Stimulated activated CD4-positive, alpha-beta T cell treated with anti-CD3 and anti-CD28 coated beads, Interleukin-12 subunit alpha, Interleukin-12 subunit beta, amount 100 ng/mL, for 48 hours (primary cell): ENCODE data around the gene SOX12.
"Not testable (repeated sequence)": the region's sequence is repeated elsewhere in the genome, so short reads cannot be mapped to it uniquely, and the experiment has no call there.

Source experiments
- DNase-seq, 3 donors: peaks; one replicate each; pipeline ENCODE4 v3.0.0-alpha.2; 2020; ENCODE audit warnings: low read depth in 2 of 3, low spot score in 1 of 3

SOX12 gene

GRCh38 chr20:362271-363254, 37.2 kb downstream of the SOX12 start:
- DNase-seq = peak; percentile 36 to 66 (median 39)

DNA sequence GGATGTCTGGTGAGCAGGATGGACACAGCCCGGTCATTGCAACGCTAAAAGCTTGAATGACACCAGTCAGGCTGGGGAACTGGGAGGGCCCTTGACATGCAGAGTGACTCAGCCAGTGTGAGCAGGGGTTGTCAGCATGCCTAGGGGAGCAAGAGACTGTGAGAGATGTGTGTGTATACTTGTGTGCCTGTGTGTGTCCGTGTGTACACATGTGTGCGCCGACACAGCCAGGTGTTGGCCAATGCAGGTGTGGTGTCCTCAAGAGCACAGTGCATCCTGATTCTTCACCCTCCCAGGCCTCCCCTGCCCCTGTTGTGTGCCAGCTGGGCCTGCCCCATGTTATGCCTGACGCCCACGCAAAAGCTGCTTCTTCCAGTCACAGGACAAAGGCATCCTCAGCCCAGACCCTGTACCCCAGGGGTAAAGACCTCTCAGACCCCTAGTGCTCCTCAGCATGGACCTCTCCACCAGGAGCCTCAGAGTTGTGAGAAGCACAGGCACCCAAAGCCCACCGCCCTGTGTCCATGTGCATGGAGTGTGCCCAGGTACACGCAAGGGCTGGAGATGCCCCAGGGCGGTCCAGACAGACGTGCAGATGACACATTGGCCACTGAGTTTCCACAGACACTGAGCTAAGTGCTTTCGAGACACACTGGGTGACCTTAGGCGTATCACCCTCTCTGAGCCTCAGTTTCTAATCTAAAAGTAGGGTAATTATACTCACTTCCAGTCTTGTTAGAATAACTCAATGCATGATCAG, 38.1 kb downstream of the SOX12 start:
- no peak for DNase-seq

DNA sequence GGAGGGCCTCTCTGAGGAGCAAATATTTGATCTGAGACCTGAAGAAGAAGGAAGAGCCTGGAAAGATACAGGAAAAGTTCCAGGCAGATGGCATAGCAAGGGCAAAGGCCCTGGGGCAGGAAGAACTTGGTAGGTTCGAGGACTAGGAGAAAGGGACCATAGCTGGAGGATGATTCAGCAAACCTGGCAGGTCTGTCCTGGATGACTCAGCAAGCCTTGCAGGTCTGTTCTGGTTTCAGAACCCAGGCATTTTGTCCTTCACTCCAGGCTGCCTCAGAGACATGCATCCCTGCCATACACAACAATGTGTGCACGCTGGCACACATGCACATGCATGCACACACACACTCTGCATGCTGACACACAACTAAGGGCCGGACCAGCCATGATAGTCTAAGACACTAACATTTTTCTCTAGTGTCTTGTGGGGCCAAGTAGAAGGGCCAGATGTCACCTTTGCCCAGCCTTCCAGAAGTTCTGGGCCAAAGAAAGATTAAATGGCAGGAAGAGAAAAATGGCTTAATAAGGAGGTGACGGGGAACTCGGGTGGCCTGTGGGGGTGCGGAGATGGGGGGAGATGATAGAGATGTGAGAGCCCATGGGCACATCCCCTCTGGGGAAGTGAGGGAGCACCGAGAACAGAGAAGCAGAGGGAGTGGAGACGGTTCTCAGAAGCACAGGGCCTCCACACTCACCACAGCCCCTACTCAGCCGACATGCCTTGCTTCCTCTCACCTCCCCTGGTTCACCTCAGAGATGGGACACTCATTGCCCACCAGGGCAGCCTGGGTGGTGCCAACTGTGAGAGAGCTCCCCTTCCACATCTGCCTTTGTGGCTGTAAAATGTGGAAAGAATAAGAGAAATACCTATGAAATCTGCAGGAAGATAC, 39.8 kb downstream of the SOX12 start:
- DNase-seq = no peak

DNA sequence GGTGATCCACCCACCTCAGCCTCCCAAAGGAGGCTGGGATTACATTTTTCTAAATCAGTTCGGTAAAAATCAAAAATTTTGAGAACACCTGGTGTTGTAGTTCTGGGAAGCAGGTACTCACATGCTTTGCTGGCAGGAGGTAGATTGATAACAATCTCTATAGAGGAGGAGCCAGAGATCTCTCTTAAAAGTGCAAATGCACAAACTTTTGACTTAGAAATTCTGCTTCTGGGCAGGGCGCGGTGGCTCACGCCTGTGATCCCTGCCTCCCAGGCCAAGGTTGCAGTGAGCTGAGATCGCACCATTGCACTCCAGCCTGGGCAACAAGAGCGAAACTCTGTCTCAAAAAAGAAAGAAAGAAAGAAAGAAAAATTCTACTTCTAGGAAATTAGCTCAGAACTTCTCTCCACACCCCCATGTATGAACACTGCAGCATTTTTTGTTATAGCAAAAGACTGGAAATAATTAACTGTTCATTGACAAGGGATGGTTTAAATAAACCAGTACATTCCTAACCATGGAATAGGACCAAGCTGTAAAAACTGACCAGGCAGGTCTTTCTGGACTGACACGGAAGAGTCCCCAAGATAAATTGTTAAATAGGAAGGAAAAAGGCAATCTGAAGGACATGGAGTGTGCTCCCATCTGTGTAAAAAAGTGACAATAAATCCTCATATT, 40.8 kb downstream of the SOX12 start:
- no peak for DNase-seq

DNA sequence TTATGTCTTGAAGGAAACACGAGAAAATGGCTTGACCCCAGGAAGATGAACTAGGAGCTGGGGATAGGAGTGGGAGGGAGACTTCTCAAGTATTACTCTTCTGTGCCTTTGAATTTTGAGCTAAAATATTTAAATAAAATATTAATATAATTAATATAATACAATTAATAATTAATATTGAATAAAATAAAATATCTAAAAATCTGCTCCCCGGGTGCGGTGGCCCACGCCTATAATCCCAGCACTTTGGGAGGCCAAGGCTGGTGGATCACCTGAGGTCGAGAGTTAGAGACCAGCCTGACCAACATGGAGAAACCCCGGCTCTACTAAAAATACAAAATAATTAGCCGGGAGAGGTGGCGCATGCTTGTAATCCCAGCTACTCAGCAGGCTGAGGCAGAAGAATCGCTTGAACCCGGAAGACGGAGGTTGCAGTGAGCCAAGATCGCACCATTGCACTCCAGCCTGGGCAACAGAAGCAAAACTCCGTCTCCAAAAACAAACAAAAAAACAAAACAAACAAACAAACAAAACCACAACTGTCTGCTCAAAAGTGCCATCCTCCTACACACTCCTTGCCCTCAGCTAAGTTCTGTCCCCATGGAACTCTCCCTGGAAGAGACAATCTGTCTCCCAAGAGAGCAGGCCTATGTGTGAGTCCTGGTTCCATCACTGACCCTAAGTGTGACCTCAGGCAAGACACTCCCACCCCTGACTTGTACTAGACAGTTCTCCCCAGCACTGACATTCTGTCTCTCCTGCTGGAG, 41.5 kb downstream of the SOX12 start:
- no peak for DNase-seq

DNA sequence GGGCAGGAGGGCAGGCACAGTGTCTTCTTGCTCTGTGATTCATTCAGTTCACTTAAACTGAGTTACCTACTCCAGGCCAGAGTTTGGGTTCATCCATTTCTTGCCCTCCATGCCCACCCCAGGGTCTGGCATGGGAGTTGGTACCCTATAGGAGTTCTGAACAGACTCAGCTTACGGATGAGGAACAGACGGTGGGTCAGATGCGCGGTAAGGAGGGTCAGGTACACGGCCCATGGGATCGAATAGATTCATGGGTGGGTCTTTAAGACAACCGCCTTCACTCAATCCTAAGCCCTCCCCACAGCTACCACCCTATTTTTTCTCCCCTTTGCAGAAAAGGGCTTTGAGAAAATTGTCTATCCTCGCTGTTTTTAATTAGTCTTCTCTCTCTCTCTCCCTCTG, 42.1 kb downstream of the SOX12 start:
- no peak for DNase-seq

- DNase-seq = no peak
Measured at GRCh38 chr20:368915-369314, 43.6 kb downstream of the SOX12 start.

- DNase-seq = no peak
Measured at GRCh38 chr20:370151-370600, 44.8 kb downstream of the SOX12 start.

DNA sequence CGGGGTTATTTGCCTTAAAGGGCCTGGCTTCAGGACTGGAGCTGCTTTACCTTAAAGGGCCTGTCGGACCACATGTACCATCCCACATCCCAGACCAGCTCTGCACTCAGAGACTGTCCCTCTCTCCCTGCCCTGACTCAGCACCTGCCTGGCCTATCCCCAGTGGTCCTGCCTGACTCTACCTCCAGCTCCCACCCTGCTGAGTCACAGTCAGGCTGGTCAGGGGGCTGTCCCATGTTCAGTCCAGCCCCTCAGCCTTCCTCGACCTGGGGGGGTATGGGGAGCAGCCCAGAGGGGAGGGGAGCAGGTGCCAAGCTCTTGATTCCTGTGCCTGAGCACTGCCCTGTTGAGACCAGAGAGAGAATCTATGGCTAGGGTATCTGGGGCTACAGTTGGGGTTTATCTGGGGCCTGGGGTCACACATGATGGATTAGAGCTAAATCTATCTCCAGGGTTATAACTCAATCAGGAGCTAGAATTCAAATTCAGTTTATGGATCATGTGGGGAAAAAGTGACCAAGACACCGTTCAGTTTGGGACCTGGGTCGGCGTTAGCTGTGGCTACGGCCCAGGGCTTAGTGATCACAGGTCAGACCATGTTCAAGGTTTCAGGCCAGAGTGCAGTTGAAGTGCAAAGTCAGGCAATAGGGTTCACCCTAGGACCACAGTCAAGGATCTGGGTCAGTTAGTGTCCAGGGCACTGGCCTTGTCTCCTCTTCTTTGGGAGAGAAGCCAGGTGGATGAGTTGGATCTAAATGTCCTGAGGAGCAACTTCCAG, 45.8 kb downstream of the SOX12 start:
- DNase-seq = no peak

DNA sequence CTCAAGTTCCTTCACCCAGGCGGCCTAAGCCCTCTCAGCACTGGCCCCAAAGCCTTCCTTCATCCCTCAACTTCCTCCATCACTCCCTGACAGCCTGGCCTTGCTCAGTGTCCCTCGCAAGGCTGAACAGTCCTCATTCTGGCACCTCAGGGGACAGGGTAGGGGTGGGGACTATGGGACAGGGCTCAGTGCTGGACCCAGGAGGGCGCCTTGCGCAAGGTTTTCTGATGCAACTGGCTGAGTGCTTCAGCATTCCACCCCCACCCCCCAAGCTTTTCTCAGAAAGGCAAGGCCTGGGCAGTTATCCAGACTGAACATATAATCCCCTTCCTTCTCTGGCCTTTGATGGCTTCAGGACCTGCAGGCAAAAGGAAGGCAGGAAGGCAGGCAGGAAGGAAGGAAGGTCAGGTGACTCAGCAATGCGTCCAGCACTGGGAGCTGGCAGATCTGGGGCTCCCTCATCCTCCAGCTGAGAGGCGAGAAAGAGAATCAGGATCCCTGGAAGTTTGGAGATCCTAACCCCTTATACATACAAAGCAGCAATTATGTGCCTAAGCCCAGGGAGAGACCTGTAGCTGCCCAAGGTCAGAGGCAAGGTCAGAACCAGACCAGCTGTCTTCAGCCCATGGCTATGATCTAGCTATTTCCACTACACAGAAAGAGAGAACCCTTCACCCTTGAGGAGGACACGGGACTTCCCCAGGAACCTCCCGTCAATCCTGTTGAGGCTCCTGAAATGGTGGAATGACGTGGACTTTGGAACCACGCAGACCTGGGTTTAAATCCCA, 46.6 kb downstream of the SOX12 start:
- DNase-seq = no peak

GRCh38 chr20:372543-373082, 47.3 kb downstream of the SOX12 start:
- DNase-seq = not testable (repeated sequence)

DNA sequence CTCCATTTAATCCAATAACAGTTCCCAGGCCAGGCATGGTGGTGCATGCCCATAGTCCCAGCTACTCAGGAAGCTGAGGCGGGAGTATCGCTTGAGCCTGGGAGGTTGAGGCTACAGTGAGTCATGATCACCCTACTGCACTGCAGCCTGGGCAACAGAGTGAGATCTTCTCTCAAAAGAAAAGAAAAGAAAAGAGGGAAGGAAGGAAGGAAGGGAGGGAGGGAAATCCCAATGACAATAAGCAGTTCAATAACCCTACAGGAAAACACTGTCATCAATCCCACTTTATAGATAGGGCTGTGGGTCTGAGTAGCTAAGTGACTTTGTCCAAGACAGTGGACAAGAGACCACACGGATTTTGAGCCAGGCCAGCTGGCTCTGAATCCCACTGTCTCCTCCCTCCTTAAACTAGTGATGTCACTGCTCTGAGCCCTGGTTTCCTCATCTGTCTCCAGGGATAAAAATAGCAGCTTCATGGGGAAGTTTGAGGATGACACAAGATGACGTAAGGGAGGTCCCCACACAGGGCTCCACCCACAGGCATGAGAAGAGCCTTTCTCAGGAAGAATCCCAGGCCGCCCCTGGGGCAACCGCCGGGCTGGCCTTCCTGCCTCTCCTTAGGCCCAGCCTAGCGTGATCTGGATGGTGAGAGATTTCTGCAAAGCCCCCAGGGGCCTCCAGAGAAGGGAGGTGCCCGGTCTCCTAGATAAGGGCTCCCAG, 48.0 kb downstream of the SOX12 start:
- no peak for DNase-seq

DNA sequence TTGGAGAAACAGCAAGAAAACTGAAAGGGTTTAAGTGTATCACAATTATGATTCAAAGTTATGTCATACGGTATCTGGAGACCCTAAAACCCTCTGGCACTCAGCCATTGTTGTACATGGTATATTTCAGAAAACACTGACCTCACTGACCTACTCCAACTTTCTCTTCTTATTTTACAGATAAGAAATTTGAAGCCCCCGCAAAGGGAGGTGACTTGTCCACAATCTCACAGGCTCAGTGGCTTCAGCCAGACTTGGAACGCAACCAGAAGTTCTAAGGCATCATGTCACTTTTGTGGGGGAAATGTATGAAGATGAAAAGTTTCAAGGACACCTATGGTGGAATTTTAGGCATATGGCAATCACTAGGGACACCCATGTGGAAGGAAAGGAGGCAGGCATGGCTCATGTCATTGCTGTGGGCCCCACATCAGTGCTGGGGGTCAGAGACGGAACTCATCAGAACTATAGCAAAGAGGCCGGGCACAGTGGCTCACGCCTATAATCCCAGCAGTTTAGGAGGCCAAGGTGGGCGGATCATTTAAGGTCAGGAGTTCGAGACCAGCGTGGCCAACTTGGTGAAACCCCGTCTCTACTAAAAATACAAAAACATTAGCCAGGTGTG, 50.0 kb downstream of the SOX12 start:
- no peak for DNase-seq

- no peak for DNase-seq
Measured at GRCh38 chr20:376089-376488, 50.7 kb downstream of the SOX12 start.

GRCh38 chr20:376750-377149, 51.4 kb downstream of the SOX12 start:
- DNase-seq = no peak

- not testable (repeated sequence) for DNase-seq
Measured at GRCh38 chr20:377578-377977, 52.2 kb downstream of the SOX12 start.

DNA sequence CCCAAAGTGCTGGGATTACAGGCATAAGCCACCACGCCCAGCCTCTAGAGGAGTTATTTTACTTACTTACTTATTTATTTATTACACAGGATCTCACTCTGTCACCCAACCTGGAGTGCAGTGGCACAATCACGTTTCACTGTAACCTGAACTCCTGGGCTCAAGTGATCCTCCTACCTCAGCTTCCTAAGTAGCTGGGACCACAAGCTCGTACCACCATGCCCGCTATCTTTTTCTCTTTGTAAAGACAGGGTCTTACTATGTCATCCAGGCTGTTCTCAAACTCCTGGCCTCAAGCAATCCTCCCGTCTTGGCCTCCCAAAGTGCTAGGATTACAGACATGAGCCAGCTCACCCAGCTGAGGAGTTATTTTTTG, 53.6 kb downstream of the SOX12 start:
- DNase-seq = no peak
